WTC11 (cell line): Measurements from ENCODE around the gene ADD2.

Source experiments
- CTCF ChIP-seq: fragments of 200-600 bp; IDR thresholded peaks from 2 replicates; pipeline ENCODE4 v1.8.0; 2022; ENCODE audit warnings: antibody characterized with exemption
- E2F5 ChIP-seq: sonication (generic); formaldehyde crosslinking; IDR thresholded peaks from 2 replicates; pipeline ENCODE4 v1.8.1; 2022; ENCODE audit warnings: mild to moderate bottlenecking, moderate library complexity, missing genetic modification reagents
- ESRRA ChIP-seq: sonication (generic); formaldehyde crosslinking; IDR thresholded peaks from 2 replicates; pipeline ENCODE4 v1.8.1; 2022; ENCODE audit warnings: mild to moderate bottlenecking, missing genetic modification reagents, borderline replicate concordance
- GABPB1 ChIP-seq: sonication (generic); formaldehyde crosslinking; IDR thresholded peaks from 2 replicates; pipeline ENCODE4 v1.8.1; 2023; ENCODE audit warnings: mild to moderate bottlenecking, missing genetic modification reagents
- HMGA2 ChIP-seq: fragments of 250-450 bp; sonication (Bioruptor Pico); IDR thresholded peaks from 2 replicates; pipeline ENCODE4 v1.4.0; 2021; ENCODE audit warnings: mild to moderate bottlenecking, moderate library complexity
- JUN ChIP-seq: sonication (generic); formaldehyde crosslinking; IDR thresholded peaks from 2 replicates; pipeline ENCODE4 v1.8.0; 2023; ENCODE audit warnings: mild to moderate bottlenecking, missing genetic modification reagents
- MAX ChIP-seq: sonication (generic); formaldehyde crosslinking; IDR thresholded peaks from 2 replicates; pipeline ENCODE4 v1.8.0; 2022; ENCODE audit warnings: mild to moderate bottlenecking, missing genetic modification reagents
- NFE2L1 ChIP-seq: sonication (generic); formaldehyde crosslinking; IDR thresholded peaks from 2 replicates; pipeline ENCODE4 v1.8.1; 2023; ENCODE audit warnings: missing genetic modification reagents
- ZNF423 ChIP-seq: fragments of 250-450 bp; sonication (Bioruptor Pico); IDR thresholded peaks from 2 replicates; pipeline ENCODE4 v2.1.2; 2022; ENCODE audit warnings: mild to moderate bottlenecking, moderate library complexity

GRCh38 chr2:70616168-70616694, 151.8 kb downstream of the ADD2 start:
- TF ChIP-seq CTCF (no peak), ESRRA (CRISPR knock-in tag) (no peak), JUN (CRISPR knock-in tag) (no peak), MAX (CRISPR knock-in tag) (no peak), ZNF423 (CRISPR knock-in tag) (no peak), E2F5 (CRISPR knock-in tag) (no peak), GABPB1 (CRISPR knock-in tag) (no peak), HMGA2 (CRISPR knock-in tag) (no peak), NFE2L1 (CRISPR knock-in tag) (no peak)
